ENCODE results near the gene SRM. TPM values are rescaled to one million over a fixed set of nuclear protein-coding genes. Genes with fewer than 3 reads are reported as not detected.

SRM gene
- total RNA-seq (2021; ENCODE audit: unreplicated experiment) (249 TPM), Bru-seq, nascent RNA (percentile 75 among the genes with signal in this experiment), BruChase-seq, experiment 1, labeled RNA remaining after a 2-hour chase (percentile 79 among the genes with signal in this experiment), BruChase-seq, experiment 2, labeled RNA remaining after a 6-hour chase (percentile 91 among the genes with signal in this experiment)
- 413 TPM for polyA plus RNA-seq (2012; ENCODE audit: insufficient read length)
- long read RNA-seq, transcript SRM-204 (2 exons, 545 nt): minor isoform, 9 of 526 reads
- long read RNA-seq, transcript SRM-201 (8 exons, 1,266 nt): major isoform, 445 of 526 reads
- long read RNA-seq, partial matches to known transcripts: 50 of 526 reads
- long read RNA-seq, other reads (novel, unspliced or antisense): 22 of 526 reads

GRCh38 chr1:11059968-11060830, at the start of gene SRM:
SRM (minus strand) TSS chr1:11060018; CDS start chr1:11059943, 75 bp downstream.
- Histone ChIP-seq H3K36me3 (ENCODE audit: control insufficient read depth, insufficient read depth, low read length) (peaks cover 8% of the 10 kb centered on the region), H3K27me3 (ENCODE audit: control insufficient read depth, insufficient read depth, low read length) (no peaks in the 10 kb centered on the region), H3K9me3 (ENCODE audit: control insufficient read depth, insufficient read depth, low read depth, low read length) (no peaks in the 10 kb centered on the region), H3K27ac (ENCODE audit: low read length) (peak within 1 kb of the TSS; percentile 89), H3K4me1 (ENCODE audit: control insufficient read depth, insufficient read depth, low read length) (peaks cover 15% of the 10 kb centered on the region), H3K4me3 (ENCODE audit: low read depth in 2 of 2, low read length in 2 of 2) (peak within 1 kb of the TSS; percentile 82 to 84)
- ChIA-PET POLR2A (interaction anchor here (0.6 kb wide), 1 partner anchor 120 kb away, joined by 4 read pairs; no protein-coding TSS in a partner anchor), CTCF (interaction anchor here (2.4 kb wide), 1 partner anchor 22 kb away, joined by 15 read pairs; no protein-coding TSS in a partner anchor)
- TF ChIP-seq REST (IDR thresholded peaks at IDR 0.05; ENCODE audit: insufficient read depth in 1 of 2, low read depth in 2 of 2, low read length in 1 of 2) (no peak), TCF7L2 (IDR thresholded peaks at IDR 0.05; ENCODE audit: low read depth, low read length) (no peak), SIN3A (IDR thresholded peaks at IDR 0.05; ENCODE audit: borderline replicate concordance, insufficient read depth, low read depth, low read length) (peak; percentile 88; the same call in 1 of the 2 replicates), POLR2AphosphoS5 (IDR thresholded peaks at IDR 0.05; ENCODE audit: low read depth, low read length) (peak; percentile 92)
- TF ChIP-seq, protein P1, sequence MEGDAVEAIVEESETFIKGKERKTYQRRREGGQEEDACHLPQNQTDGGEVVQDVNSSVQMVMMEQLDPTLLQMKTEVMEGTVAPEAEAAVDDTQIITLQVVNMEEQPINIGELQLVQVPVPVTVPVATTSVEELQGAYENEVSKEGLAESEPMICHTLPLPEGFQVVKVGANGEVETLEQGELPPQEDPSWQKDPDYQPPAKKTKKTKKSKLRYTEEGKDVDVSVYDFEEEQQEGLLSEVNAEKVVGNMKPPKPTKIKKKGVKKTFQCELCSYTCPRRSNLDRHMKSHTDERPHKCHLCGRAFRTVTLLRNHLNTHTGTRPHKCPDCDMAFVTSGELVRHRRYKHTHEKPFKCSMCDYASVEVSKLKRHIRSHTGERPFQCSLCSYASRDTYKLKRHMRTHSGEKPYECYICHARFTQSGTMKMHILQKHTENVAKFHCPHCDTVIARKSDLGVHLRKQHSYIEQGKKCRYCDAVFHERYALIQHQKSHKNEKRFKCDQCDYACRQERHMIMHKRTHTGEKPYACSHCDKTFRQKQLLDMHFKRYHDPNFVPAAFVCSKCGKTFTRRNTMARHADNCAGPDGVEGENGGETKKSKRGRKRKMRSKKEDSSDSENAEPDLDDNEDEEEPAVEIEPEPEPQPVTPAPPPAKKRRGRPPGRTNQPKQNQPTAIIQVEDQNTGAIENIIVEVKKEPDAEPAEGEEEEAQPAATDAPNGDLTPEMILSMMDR (IDR thresholded peaks at IDR 0.05): no peak
- BruUV-seq (replicated peaks): no TSS peak
- in situ Hi-C loops (cut with HindIII; ENCODE audit: low pct_unique_long_range_greater_than_20kb, low sequenced_read_pairs): no loop called here
- DNase-seq (ENCODE audit: low read depth, low spot score) (no peak), ATAC-seq (peak; percentile 96)
- intact Hi-C loops (cut with micrococcal nuclease; ENCODE audit: unreplicated experiment): no loop called here

GRCh38 chr1:11109047-11109760, 49.4 kb upstream of the SRM start:
- in situ Hi-C loops (cut with HindIII; ENCODE audit: low pct_unique_long_range_greater_than_20kb, low sequenced_read_pairs): no loop called here
- H3K4me3 ChIP-seq (ENCODE audit: low read depth in 2 of 2, low read length in 2 of 2): no peak overlapping the region
- no peak overlapping the region for H3K27ac ChIP-seq (ENCODE audit: low read length)
- TF ChIP-seq SIN3A (IDR thresholded peaks at IDR 0.05; ENCODE audit: borderline replicate concordance, insufficient read depth, low read depth, low read length) (no peak), TCF7L2 (IDR thresholded peaks at IDR 0.05; ENCODE audit: low read depth, low read length) (no peak), POLR2AphosphoS5 (IDR thresholded peaks at IDR 0.05; ENCODE audit: low read depth, low read length) (no peak), REST (IDR thresholded peaks at IDR 0.05; ENCODE audit: insufficient read depth in 1 of 2, low read depth in 2 of 2, low read length in 1 of 2) (no peak)
- TF ChIP-seq, protein P1 (IDR thresholded peaks at IDR 0.05): no peak
- H3K4me1 ChIP-seq (ENCODE audit: control insufficient read depth, insufficient read depth, low read length): no peaks in the 10 kb centered on the region
- DNase-seq (ENCODE audit: low read depth, low spot score) (no peak), ATAC-seq (no peak)
- no peaks in the 10 kb centered on the region for H3K9me3 ChIP-seq (ENCODE audit: control insufficient read depth, insufficient read depth, low read depth, low read length)
- ChIA-PET POLR2A (interaction anchor here (0.6 kb wide), 1 partner anchor 39 kb away, joined by 5 read pairs; no protein-coding TSS in a partner anchor), CTCF (no interaction called here)
- intact Hi-C loops (cut with micrococcal nuclease; ENCODE audit: unreplicated experiment): no loop called here
- H3K36me3 ChIP-seq (ENCODE audit: control insufficient read depth, insufficient read depth, low read length): peaks cover 21% of the 10 kb centered on the region
- H3K27me3 ChIP-seq (ENCODE audit: control insufficient read depth, insufficient read depth, low read length): no peaks in the 10 kb centered on the region
- BruUV-seq (replicated peaks): no TSS peak
